NCI-H2081 treated with DMSO at 0.1 percent for 48 hours (cell line): ENCODE results near the gene STPG1.

Experiments used
- DNase-seq: peaks from one replicate; lab custom pipeline; 2025; lab: John Stamatoyannopoulos, UW

The STPG1 gene

DNA sequence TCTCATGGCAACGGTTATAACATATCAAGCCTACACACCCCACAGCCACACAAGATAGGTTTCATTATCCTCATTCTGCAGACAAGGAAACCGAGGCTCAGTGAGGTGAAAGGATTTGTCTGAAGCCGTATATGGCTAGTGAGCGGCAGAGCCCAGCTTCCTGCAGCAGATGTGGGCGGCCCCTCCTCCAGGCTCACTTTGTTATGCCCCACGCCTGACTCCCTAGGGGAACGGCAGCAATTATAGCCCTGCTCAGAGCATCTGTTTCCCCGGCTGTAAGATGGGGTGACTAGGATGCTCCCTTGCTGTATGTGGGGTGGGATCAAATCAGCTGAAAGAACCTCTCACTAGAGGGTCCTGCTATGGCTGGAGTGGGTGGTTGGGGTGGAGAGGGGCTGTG is 72.3 kb downstream of the STPG1 start:
- DNase-seq = no peak

GRCh38 chr1:24340770-24341169 is 72.8 kb downstream of the STPG1 start:
- no peak for DNase-seq

DNA sequence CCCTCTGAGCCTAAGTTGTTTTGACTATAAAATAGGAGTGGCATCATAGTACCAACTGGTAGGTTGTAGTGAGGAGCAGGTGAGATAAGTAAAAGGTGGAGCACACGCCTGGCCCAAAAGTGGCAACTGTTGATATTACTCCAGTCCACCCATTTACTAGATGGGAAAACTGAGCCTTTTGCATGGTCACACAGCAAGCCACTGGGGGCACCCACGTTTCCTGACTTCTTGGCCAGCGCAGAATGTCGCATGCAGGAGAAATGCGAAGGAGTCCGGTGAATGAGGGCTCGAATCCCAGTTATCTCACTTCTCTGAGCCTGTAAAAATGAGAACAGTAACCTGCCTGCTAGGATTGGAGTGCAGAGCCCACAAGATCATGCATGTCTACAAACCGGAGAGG is 73.6 kb downstream of the STPG1 start:
- DNase-seq = no peak

DNA sequence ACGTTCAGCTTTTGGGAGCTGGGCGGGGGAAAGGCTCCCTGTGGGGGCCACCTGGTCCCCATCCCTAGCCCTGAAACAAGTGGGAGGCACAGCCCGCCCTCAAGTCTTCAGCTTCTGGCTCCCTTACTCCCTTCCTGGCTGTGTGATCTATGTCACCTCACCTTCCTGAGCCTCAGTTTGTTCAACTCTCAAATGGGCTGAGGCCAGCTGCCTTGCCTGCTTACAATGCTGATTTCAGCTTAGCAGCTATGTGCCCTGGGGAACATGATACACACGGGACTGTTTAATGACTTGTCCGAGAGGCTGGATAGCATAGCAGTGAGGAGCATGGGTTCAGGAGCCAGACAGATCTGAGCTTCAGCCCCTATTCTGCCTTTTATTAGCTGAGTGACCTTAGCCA is 75.1 kb downstream of the STPG1 start:
- no peak for DNase-seq

DNA sequence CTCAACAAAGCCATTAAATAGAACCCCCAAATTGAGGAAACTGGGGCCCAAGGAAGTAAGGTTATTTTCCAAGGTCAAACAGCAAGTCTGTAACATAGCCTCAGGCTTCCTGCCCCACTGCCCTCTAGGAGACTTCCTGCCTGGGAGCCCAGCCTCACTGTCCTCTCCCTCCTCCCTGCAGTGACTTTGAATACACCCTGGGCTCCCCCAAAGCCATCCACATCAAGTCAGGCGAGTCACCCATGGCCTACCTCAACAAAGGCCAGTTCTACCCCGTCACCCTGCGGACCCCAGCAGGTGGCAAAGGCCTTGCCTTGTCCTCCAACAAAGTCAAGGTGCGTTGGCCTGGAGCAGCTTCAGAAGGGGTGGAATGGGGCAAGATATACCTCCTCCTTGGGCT is 76.1 kb downstream of the STPG1 start:
- DNase-seq = no peak

- no peak for DNase-seq
These were observed 77.5 kb downstream of the STPG1 start for GRCh38 chr1:24336075-24336474.

- no peak for DNase-seq
These were observed 81.5 kb downstream of the STPG1 start for GRCh38 chr1:24331961-24332673.

DNA sequence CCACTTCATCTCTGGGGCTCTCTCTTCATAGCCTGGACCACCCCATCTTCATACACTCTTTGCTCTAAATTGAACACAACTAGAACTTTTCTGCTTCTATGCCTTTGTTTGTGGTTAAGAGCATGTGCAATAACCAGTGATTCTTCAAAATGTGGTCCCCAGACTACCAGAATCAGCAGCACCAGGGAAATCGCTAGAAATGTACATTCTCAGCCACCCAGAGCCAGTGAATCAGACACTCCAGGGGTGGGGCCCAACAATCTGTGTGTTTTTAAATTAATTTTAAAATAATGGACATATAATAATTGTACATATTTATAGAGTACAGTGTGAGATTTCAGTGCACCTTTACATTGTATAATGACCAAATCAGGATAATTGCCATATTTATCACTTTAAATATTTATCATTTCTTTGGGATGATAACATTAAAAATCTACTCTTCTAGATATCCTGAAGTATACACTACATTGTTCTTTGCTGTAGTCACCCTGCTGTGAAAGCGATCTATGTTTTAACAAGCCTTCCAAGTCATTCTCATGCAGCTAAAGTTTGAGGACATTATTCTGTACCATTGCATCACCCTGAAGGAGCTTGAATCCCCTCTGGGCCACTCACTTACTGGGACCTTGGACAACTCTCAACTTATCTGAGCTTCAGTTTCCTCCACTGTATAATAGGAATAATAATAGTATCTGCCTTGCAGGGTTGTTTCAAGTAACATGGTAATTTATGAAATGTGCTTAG is 83.6 kb downstream of the STPG1 start:
- no peak for DNase-seq

DNA sequence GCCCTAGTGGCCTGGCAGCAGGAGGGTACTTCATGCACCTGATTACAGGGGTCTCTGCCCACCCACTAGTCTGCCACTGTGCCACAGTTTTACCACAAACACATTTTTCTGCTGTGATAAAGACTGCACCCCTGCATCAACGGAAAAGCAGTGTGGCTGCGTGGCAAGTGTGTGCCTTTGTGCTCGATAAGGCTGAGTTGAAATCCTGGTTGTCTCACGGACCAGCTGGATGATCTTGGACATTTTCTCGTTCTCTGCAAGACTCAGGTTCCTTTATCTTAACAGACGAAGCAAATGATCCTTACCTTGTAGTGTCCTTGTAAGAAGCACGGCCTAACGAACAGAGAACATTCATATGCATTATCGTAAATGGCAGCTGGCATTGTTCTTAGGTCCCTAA is 84.3 kb downstream of the STPG1 start:
- no peak for DNase-seq

DNA sequence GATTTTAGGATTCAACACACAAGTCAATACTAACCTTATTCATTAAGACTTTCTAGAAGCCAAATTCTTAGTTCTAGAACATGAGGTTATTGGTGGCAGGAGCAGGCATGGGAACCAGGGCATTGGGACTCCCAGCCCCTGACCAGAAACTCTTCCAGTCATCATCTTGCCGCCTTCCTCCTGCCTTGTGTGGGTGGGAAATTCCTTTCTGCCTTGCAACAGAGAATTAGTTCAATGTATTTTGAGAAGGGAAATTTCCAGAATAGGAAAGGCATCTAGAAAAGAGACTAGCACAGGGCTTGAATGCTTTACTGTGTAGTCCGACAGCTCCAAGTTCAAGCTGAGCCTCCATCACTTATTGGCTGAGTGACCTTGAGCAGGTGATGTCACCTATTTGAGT is 85.7 kb downstream of the STPG1 start:
- DNase-seq = no peak

DNA sequence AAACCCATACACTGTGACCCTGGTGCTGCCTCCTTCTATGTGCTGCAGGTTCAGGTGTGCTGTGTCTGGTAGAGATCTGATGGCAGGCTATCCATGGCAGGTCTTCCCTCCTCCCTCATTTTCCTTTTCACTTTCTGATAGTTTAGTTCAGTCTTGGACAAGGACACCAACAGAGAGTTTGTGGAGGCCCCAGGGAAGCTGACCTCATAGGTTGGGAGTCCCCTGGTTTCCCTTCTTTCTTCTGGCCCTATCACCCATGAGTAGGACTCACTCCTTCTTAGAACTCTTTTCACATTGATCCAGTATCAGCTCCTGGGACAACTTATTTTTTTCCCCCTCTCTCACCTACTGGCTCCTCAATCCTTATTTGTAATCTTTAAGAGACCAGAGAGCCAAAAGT is 86.1 kb downstream of the STPG1 start:
- no peak for DNase-seq

GRCh38 chr1:24325587-24326449 is 87.8 kb downstream of the STPG1 start:
- DNase-seq = no peak

DNA sequence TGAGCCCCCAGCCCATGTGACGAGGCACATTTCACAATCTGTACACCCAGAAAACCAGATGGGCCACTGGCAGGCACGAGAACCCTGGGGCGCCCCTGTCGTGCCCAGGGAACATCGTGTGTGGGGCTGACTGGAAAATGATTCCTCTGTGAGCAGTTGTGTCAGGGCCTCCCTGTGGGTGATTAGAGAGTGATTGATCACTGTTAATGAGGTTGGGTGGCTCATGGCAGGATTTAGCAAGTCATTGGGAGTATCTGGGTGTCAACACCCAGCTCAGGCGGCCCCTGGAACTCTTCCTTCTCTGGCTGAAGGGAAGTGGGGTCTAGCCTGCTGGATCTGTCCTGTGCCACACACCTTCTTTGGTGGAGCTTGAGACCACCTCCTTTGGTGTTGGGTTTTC is 88.7 kb downstream of the STPG1 start:
- no peak for DNase-seq

DNA sequence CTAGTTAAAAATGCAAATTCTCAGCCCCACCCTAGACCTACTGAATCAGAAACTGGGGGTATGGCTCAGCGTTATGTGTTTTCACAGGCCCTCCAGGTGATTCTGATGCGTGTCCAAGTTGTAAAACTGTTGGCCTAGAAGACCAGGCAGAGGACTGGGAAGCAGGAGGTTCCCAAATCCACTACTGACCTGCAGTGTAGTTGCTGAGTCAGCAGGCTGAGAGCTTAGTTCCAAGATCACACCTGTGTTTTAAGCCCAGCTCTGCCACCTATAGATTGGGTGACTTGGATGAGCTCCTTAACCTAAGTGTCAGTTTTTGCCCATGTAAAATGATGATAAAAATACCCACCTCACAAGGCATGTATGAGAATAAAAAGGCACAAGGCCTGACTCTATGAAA is 90.3 kb downstream of the STPG1 start:
- DNase-seq = no peak

- no peak for DNase-seq
These were observed 91.0 kb downstream of the STPG1 start for GRCh38 chr1:24322470-24323177.

DNA sequence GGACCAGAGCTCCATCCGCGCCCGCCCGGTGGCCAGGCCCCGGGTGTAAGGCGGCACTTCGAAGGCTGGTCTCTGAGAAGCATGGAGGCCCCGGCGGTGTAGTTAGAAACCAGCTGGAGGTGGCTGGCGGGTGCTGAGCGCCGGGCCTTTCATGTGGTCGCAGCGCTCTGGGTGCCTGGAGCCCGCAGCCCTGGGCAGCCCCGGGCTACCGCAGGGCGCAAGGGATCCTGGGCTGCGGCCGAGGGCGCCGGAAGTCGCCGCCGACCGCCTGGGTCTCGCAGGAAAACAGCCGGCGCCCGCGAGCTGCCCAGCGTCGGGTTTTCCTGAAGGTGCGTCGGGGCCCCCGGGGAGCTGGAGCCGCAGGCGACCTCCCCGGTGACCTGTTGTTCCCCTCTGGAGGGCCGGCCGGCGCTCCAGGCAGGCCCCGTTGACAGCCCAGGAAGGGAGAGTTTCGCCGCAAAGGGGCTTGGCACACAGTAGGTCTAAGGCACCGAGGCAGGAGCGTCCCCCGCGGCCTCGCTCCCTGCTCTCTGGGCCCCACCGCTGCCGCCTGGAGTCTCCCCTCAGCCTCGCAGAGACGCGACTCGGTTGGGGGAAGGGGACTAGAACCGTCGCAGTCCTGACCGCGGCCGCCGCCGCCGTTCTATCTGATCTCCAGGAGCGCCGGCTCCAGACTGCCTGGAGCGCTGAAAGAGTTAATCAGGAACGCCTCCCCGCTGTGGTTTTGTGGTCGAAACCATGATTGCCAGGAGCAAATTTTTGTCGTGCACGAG is 91.7 kb downstream of the STPG1 start:
- no peak for DNase-seq

GRCh38 chr1:24321126-24321525 is 92.5 kb downstream of the STPG1 start:
- no peak for DNase-seq

- DNase-seq = no peak
These were observed 93.6 kb downstream of the STPG1 start for GRCh38 chr1:24319962-24320361.

DNA sequence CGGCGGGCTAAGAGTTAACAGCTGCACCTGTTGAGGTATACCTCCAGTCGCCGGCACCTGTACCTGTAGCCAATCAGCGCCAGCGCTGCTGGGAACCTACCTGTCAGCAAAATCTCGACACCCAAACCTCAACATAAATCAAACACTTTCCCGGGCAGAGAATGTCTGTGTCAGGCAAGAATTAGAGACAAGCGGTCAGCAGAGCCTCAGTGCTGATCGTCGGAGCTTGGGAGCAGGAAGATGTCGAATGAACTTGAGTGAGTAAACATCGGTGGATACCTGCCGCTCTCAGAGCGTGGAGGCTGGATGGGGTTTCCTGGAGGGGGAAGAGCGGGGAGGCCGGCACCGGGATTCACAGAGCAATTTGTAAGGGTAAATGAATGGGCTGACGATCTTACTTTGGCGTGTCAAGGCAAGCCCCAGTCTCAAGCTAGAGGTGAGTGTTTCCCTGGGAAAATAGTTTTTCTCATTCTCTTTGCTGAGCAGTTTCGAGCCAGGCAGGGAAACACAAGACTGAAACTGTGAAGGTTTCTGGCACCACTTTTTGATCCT is 94.2 kb downstream of the STPG1 start, which contains the start of gene GRHL3:
Gene GRHL3, plus strand, starts transcription at position 46 of the 552 bp plus-strand sequence. Its CDS starts 195 bp downstream, at position 241.
- DNase-seq = no peak

DNA sequence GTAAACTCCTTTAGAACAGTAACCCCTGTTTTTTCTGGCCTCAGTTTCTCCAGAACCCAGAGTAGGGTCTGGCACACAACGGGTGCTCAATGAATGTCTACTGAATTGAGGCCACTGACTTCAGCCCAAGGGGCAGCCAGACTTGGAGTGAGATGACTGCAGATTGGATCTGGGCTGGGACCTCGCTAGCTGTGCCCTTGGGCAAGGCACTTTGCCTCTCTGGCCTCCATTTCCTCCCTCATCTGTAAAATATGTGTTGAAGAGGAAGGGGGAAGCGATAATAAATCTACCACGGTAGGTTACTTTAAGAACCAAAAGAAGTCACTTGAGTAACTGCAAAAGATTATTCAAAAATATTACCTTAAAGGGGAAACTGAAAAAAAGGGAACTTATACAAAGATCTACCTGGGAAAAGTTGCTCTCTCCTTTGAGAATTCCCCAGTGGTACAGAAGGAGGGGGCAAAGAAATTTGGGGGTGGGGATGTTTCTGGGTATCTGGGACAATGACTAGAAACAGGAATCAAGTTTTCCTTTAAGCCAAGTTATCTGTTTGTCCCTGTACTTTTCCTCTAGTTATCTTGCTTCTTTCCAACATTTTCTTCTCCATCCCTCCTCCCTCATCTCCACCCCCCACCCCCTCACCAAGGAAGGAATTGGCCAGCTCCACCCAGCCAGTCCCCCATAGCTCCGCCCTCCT is 94.8 kb downstream of the STPG1 start:
- DNase-seq = no peak
